NCI-H774 (cell line): Measurements from ENCODE around the gene ARL3.
"Not testable (repeated sequence)": the region's sequence is repeated elsewhere in the genome, so short reads cannot be mapped to it uniquely, and the experiment has no call there.

ENCODE experiments used
- DNase-seq: peaks from one replicate; lab custom pipeline; 2025; lab: John Stamatoyannopoulos, UW

ARL3 gene, protein sequence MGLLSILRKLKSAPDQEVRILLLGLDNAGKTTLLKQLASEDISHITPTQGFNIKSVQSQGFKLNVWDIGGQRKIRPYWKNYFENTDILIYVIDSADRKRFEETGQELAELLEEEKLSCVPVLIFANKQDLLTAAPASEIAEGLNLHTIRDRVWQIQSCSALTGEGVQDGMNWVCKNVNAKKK

DNA sequence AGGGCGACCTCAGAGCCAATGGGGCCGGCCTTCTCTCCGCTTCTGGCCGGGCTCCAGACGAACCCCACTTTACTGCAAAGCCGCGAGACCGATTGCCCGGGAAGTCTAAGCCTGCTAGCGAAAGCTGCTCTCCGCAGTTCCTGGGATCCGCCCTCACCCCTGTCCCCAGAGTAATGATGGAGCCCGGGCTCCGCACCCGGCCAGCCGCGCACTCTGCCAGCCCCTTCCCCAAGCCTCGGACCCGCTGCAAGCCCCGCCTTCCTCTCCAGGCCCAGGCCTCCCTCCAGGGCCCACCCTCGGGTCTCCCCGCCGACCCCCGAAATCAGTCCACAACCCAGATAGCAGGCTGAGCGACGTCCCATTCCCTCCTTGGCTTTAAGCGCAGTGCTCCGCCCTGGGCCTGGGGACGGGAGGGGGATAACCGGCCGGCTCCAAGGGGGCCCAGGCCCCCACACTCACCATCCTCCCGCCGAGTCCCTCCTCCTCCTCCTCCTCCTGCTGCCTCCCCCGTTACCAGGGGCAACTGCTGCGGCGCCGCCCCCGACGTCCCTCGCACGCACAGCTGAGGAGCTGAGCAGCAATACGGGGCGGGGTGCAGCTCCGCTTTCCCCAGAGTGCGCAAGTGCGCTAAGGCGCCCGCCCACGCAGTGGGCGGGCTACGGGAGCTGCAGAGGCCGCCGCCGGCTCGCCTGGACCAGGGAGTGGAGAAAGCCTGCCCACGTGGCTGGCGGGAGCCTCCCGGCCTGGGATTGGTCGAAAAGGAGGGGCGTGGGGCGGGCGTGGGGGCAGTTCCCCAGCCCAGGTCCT lies at the start of gene ARL3:
Gene ARL3, minus strand, starts transcription at position 584 of the 807 bp plus-strand sequence. Its CDS starts 122 bp downstream, at position 462.
- peak; percentile 90 for DNase-seq

DNA sequence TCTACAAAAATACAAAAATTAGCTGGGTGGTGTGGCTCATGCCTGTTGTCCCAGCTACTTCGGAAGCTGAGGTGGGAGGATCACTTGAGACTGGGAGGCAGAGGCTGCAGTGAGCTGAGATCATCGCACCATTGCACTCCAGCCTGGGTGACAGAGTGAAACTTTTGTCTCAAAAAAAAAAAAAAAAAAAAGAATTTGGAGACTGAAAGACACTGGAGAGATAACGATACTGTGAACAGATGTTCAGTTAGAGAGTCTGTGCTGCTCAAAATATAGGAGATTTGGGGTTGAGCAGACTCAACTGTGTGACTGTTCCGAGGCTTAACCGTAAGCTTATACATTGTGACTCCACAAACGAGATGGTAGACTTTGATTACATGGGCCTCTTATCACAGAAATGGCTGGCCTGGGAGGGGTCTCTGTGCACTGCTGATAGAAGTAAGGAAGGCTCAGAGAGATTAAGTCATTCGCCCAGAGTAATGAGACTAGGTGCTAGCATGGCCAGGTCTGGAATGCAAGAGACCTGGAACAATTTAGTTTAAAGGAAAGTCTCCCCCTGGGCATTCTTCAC lies 48.9 kb upstream of the ARL3 start:
- DNase-seq, result no peak

DNA sequence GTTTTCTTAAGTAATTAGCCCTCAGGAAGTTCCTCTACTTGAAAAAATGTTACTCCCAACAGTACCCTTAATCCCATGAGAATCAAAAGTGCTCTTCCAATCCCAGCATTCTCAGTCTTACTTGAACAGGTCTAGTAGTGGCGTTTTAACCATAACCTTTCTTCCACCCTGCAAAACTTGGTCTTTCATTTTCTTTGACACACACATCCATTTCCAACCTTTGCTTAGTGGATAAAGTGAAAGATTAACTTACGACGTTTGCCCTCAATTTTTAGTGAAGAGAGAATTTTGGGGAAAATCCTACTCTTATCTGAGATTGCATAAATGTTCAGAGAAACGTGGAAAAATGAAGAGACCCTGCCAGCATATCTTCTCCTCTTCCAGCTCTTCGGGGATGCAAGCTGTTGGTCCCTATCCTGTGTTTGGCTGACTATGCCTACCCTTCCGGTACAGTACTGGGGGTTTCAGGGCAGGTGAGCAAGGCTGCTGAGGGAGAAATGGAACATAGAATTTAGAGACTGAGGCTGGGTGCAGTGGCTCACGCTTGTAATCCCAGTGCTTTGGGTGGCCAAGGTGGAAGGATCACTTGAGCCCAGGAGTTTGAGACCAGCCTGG lies 48.3 kb upstream of the ARL3 start:
- no peak for DNase-seq

DNA sequence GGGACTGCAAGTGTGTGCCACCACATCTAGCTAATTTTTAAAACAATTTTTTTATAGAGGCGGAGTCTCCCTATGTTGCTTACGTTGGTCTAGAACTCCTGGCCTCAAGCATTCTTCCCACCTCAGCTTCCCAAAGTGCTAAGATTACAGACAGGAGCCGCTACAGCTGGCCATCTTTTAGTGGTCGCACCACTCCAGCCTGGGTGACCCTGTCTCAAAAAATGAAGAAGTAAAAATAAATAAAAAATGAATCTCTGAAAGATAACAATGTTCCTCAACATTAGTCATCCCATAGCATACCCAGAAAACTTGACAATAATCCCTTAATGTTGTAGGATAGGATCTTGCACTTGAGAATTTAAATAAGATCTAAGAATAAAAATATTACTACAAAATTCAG lies 47.8 kb upstream of the ARL3 start:
- DNase-seq, result no peak

DNA sequence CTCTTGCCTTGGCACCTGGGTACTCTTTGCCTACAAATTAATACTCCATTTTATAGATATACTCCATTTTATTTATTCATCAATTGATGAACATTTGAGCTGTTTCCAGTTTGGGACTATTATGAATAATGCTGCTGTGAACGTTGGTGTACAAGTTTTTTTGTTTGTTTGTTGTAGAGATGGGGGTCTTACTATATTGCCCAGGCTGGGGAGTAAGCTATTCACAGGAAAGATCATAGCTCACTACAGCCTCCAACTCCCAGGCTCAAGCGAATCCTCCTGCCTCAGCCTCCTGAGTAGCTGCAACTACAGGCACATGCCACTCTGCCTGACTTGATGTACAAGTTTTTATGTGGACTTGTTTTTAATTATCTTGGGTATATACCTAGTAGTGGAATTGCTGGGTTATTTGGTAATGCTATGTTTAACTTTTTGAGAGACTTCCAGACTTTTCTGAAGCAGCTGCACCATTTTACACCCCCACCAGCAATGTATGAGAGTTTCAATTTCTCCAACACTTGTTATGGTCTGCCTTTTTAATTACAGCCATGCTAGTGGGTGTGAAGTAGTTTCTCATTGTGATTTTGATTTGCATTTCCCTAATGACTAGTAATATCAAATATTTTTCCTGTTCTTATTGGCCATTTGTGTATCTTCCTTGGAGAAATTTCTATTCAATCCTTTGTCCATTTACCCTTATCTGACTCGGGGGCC lies 45.5 kb upstream of the ARL3 start:
- no peak for DNase-seq

DNA sequence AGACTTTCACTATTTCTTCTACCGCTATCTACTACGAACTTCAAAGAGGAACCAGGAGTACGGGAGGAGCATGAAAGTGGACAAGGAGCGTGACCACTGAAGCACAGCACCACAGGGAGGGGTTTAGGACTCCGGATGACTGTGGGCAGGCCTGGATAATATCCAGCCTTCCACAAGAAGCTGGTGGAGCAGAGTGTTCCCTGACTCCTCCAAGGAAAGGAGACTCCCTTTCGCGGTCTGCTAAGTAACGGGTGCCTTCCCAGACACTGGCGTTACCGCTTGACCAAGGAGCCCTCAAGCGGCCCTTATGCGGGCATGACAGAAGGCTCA lies 44.7 kb upstream of the ARL3 start:
- DNase-seq, result not testable (repeated sequence)

DNA sequence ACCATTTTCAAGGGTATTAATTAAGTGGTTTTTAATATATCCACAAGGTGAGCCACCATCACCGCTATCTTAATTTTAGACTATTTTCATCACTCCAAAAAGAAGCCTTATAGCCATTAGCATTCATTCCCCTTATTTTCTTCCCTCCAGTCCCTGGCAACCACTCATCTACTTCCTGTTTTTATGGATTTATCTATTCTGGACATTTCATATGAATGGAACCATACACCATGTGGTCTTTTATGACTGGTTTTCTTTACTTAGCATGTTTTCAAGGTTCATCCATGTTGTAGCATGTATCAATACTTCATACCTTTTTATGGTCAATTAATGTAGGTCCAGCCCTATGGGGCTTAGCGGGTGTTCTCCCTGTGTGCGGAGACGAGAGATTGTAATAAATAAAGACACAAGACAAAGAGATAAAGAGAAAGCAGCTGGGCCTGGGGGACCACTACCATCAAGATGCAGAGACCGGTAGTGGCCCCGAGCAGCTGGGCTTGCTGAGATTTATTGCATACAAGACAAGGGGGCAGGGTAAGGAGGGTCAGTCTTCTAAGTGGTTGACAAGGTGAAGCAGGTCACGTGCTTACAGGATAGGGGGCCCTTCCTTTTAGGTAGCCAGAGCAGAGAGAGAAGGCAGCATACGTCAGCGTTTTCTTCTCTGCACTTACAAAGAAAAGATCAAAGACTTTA lies 44.2 kb upstream of the ARL3 start:
- DNase-seq, result no peak

DNA sequence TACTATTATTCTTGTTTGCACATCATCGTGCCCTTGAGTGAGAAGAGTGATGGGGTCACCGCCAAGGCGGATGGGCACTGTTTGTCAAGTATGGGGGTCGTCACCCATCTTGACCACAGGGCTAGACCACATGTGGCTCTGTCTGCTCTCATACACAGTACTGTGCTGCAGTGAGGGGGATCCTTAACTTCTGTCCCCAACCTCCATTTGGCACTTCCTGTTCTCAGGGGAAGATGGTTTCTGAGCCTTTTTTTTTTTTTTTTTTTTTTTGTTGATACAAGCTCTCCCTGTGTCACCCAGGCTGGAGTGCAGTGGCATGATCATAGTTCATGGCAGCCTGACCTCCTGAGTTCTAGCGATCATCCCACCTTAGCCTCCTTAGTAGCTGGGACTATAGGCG lies 43.1 kb upstream of the ARL3 start:
- DNase-seq, result no peak

DNA sequence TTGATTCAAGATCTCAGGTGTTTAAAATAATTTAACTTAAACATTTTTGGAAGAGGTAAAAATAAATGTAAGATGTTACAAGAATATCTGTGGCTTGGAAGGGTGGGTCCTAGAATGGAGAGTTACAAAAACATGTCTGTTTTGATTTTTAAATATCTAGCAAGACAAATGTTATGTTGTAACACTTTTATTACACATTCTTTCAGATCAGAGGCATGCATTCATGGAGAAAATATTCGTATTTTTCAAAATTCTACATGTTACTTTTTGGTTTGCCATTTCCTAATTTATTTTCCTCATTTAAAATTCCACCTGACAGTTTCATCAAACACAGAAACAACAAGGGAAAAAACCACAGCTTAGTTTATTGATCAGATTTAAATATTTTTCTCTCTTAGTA lies 39.5 kb upstream of the ARL3 start:
- DNase-seq, result no peak

DNA sequence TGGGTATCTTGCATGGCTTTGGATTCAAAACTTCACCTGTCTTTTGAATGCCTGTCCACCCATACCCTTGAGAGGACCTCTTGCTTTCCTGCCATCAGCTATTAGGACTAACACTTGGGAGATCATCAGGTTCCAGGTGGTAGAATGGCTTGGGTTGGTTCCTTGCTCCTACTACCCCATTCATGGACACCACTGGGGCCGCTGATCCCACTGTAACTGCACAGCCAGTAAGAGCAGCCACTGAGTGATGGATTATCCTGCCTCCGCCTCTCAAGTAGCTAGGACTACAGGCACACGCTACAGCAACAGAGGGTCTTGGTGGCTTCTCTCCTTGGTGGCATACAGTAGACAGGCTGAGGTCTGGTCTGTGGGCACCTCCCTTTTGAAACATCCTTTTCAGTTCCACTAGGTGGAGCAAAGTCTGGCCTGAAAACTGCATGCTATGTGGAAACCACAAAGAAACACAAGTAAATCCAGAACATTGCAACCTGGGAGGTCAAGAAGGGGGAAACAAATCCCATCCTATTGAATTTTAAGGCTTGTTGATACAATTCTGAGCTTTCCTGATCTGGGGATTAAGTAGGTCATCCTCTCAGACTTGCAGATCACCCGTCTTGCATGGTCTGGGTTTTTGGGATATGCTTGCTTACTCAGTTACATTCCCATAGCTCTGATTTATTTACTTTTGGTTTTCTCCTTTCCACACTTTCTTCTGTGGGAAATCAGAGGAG lies 38.9 kb upstream of the ARL3 start:
- DNase-seq, result no peak

DNA sequence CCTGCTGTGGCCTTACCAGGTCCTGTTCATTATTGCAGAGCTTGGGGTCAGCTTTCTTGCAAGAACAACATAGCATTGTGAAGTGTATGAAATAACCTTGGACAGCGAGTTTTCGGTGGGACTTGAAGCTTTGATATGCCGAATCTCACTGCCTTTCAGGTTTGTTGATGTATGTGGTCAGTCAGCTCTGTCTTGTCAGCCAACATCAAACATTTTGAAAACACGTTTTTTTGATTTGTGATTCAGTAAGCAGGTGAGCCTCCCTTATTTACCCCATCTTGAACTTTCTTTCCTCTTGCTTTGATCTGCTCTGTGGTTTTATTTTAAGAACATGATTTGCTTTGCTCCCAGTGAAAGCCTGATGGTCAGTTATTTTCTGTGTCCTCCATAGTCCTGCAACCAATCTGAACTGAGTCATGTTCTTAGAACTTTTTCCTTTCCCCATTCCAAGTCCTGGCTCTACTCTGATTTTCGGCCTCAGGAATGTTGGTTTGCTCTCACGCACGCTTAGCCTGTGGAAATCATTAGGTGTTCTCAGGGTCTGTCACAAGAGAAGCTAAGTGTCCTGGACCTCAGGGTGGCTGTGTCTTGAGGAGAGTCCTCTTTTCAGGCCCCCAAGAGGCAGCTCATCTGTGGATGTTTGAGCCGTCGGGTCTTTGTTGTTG lies 38.2 kb upstream of the ARL3 start:
- DNase-seq, result no peak

DNA sequence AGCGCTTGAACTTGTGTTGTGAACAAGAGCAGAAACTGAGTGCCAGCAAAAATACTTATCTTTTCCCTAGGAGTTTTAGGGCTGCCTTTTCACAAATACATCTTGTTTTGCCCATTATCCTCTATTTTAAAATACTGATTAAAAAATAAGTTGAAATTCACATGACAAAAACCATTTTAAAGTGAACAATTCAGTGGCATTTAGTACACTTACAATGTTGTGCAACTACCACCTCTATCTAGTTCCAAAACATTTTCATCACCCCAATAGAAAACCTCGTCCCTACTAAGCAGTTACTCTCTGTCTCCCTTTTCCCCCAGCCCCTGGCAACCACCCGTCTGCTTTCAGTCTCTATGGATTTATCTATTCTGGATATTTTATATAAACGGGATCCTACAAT lies 31.0 kb upstream of the ARL3 start:
- no peak for DNase-seq

DNA sequence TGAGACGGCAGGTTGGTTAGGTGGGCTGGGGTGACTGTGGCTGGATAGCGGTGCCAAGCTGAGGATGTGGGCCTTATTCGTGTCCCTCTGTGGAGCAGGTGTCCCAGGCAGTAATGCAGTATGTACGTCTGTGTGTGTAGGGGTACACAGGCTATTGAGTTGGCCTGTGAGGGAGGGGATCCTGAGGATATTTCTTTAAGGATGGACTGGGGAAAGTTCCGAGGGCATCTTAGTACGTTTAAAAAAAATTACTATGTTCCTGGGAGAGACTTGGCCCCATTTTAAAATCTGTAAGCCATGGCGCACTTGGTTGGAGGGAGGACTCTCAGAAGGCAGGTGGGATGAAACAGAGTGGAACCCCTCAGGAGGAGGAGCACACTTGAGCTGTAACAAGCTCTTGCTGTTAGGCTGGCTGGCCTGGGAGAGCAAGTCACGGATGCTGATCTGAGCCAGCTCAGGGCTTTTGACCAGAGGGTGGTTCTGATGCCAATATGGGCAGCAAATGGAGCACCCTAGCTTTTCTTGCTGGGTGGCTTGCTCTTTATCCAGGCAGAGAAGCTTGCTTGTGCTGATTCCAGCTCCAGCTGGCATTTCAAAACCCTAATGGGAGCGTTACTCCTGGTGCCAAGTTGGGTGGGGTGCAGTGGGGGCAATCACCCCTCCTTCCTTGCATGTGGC lies 30.3 kb upstream of the ARL3 start:
- DNase-seq, result no peak

DNA sequence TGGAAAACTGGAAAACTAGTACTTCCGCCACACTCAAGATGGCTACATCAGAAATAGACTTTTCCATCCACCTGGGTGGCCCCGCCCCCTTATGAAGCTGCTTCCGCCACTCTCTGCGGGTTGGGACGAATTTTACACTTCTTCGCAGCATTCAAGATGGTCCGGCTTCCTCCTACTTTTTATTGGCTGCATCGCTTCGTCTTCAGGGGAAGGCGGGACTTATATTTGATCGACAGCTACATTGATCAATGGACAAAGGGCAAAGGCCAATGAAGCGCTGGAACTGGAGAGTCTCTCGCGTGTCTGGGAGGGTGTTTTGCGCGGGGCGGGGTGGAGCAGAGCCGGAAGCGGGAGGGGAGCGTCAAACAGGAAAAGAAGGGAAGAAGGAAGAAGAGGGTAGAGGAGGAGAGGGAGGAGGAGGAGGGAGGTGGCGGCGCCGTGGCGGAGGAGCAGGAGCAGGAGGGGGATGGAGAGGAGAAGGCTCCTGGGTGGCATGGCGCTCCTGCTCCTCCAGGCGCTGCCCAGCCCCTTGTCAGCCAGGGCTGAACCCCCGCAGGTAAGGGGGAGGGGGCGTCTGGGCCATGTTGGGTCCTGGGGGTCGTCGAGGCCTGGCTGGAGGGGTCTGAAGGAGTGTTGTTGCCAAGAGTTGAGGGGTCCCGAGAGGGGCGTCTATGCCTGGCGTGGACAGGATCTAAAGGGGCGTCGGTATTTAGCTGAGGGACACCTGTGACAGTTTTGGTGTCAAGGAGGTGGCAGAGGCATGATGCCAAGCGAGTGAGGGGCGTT lies 29.6 kb upstream of the ARL3 start, which contains the start of gene WBP1L:
Gene WBP1L, plus strand, starts transcription at position 361 of the 786 bp plus-strand sequence. Its CDS starts 106 bp downstream, at position 467.
- peak; percentile 89 for DNase-seq

DNA sequence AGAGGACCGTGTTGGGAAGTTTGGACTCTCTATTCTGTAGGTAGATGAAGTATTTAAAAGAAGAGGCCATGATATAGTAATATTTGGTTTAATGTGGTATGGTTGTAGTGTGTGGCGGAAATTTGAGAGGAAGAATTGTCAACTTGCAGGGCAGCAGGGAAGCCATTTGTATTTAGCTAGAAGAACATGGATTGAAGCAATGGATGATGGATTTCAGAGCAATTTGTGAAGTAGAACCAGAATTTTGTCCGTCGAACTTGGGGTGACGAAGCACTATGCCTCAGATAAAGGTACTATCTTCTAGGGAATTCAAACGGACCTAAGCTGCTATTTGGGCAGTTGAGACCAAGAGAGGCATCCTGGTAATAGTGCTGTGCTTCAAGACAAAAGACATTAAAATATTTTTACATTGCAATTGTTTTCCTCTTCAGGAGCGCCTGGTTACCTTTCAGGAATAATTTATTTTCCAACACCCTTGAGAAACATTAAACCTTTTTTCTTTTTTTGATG lies 28.9 kb upstream of the ARL3 start:
- peak; percentile 36 for DNase-seq

DNA sequence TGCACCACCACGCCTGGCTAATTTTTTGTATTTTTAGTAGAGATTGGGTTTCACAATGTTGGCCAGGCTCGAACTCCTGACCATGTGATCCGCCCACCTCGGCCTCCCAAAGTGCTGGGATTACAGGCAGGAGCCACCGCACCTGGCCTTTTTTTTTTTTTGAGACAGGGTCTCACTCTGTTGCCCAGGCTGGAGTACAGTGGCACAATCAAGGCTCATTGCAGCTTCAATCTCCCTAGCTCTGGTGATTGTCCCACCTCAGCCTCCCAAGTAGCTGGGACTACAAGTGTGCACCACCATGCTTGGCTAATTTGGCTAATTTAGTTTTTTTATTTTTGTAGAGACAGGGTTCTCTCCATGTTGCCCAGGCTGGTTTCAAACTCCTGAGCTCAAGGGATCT lies 28.1 kb upstream of the ARL3 start:
- DNase-seq, result not testable (repeated sequence)

DNA sequence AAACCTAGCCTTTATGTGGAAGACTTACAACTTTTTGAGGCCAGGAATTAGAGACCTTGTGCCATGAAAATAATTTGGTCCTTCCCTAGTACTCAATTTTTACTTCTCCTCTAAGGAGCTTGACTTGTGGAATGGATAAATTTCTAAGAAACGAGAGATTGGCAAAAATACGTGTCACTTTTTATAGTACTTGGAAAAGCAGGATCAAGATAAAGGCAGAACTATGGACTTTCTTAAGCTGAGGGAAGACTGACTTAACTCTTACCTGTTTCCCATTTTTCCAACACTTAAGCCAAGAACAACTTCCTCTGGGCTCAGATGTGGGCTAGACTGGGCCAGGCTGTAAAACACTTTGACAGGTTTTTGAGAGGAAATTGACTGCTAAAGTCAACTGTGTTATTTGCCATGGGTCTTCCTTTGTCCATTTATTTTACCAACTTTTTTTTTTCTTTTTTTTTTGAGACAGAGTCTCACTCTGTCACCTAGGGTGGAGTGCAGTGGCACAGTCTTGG lies 27.6 kb upstream of the ARL3 start:
- no peak for DNase-seq

DNA sequence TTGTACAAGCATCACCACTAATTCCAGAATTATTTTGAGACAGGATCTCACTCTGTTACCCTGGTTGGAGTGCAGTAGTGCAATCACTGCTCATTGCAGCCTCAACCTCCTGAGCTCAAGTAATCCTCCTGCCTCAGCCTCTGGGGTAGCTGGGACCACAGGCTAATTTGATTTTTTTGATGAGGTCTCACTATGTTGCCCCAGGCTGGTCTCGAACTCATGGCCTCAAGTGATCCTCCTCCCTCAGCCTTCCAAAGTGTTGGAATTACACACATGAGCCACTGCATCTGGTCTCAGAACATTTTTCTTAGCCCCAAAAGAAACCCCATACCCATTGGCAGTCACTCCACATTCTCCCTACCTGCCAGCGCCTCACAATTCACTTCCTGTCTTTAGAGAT lies 26.0 kb upstream of the ARL3 start:
- DNase-seq, result no peak

DNA sequence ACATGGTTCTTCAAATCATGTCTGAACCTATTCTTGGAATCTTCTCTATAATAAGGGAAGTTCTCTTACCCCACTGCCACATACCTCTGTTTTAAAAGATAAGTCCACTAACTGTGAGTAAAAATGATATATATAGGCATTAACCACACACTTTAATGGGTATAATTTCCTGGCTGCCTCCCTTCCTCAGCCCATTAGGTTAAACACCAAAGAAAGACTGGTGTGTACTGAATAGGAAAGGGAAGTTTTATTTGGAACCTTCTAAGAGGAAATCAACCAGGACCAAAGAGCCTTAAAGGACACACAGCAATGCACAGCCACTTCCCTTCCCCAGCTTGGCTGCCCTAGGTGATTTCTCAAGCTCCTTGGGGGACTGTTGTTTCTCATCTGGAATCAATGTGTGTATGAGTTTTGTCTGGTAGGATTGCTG lies 24.5 kb upstream of the ARL3 start:
- no peak for DNase-seq
